H1 (cell line): ENCODE results near the gene KCNMA1. TPM values are rescaled to one million over a fixed set of nuclear protein-coding genes. Genes with fewer than 3 reads are reported as not detected.

Source experiments
- BRCA1 ChIP-seq: IDR thresholded peaks from 2 replicates; pipeline ENCODE4 v1.6.1; 2012; ENCODE audit warnings: low read depth, low read length, improper control_type of control experiment
- CHD7 ChIP-seq: fragments of 300-600 bp; sonication (generic); IDR thresholded peaks from 2 replicates; pipeline ENCODE4 v1.7.1; 2012; ENCODE audit warnings: low read length, moderate library complexity, mild to moderate bottlenecking, inconsistent platforms; ENCODE audit not compliant: insufficient replicate concordance
- PHF8 ChIP-seq: fragments of 200-600 bp; sonication (generic); conservative IDR thresholded peaks from 2 replicates; pipeline ENCODE4 v1.7.1; 2012; ENCODE audit warnings: low read depth, mild to moderate bottlenecking, inconsistent platforms, low read length, moderate library complexity
- SIRT6 ChIP-seq: IDR thresholded peaks from one replicate; pipeline ENCODE4 v1.7.1; 2012; ENCODE audit warnings: low read length, inconsistent platforms
- ZNF274 ChIP-seq: IDR thresholded peaks from 2 replicates; pipeline ENCODE4 v1.7.0; 2012; ENCODE audit warnings: low read length, borderline replicate concordance; ENCODE audit errors: extremely low read depth
- polyA plus RNA-seq, 7 experiments: library from polyadenylated mRNA; depleted of rRNA in 3 of 7; stranded (reverse) in 5 of 7; unstranded in 2 of 7; fragments of >200 nt in 5 of 7; fragments of 200-250 nt in 2 of 7; gene quantifications; 1 replicate in 5 of 7; 2 replicates in 1 of 7; 4 replicates in 1 of 7; pipeline versions ENCODE4 v1.2.1 to v1.2.3, GENCODE V29; 2011 to 2013; ENCODE audit warnings: missing spikeins in 2 of 7, mixed read lengths in 2 of 7
- total RNA-seq: library from RNA; stranded (reverse); fragmentation: NEBNext Ultra II Directional; extraction: Animal tissue kit (Norgen Biotek cat#: 25700); gene quantifications from 2 replicates; pipeline ENCODE4 v1.2.1, GENCODE V29; 2021

Gene KCNMA1
- total and polyA plus RNA-seq, 2 of the 8 experiments (the other 6 are each of a cell fraction or from before 2014, with no cell fraction given), result 10.2 to 11.1 TPM

DNA sequence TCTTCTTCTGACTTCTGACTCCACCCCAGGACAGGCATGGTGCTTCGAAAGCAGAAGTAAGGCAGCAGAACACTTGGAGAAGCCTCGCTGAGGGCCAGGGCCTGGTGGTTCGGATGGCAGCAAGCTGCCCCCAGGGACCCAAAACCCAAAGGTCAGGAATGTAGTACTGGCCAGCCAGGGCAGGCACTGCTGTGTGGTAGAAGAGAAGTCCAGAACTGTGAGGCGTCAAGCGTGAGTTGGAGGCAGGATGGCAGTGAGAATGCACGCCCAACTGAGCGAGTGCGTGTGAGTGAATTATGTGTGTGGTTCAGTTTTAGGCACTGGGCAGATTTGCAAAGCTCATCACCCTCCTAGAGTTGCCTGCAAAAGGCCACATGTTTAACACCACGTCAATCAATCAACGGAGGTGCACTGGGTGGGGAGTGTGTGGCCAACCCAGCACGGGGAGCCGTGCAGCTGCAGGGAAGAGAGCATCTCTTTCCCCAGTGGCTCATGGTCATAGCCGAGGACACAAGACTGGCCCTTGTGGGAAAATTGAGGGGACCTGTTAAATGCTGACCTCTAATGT is 144.3 kb downstream of the KCNMA1 start (continued):
- TF ChIP-seq CHD7 (no peak), PHF8 (no peak), BRCA1 (no peak), SIRT6 (no peak), ZNF274 (no peak)
